GM23248 (cell line): ENCODE measurements around the gene RPL41.

Experiments
- EZH2 ChIP-seq: fragments of 200-600 bp; sonication (generic); IDR thresholded peaks from 2 replicates; pipeline ENCODE4 v1.6.1; 2018; ENCODE audit warnings: antibody characterized with exemption, mild to moderate bottlenecking; ENCODE audit not compliant: insufficient read depth, poor library complexity, severe bottlenecking
- EZH2phosphoT487 ChIP-seq: fragments of 200-600 bp; sonication (generic); IDR thresholded peaks from 2 replicates; pipeline ENCODE4 v1.6.1; 2018; ENCODE audit warnings: antibody characterized with exemption, moderate library complexity, mild to moderate bottlenecking, low read depth; ENCODE audit not compliant: insufficient read depth

DNA sequence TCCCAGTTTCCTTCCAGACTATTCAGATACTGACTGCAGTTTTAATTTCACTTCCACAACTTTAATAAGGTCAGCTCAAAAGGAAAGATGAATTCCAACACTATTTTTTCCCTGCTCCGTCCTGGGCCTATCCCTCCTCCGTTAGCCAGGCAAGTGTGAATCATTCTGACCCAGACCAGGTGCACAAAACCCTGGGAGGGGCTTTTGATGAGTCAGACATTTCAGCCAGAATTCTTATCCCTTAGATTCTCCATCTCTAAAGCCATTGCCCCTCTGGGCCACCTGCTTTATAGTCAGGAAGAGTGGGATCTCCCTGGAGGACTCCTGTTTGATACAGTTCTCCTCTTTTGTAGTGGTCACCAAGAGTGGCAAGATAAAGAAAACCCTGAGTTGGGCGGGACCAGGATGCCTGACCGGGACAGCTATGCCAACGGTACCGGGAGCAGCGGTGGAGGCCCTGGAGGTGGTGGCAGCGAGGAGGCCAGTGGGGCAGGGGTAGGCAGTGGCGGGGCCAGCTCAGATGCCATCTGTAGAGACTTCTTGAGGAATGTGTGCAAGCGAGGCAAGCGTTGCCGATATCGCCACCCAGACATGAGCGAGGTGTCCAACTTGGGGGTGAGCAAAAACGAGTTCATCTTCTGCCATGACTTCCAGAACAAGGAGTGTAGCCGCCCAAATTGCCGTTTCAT is 3.9 kb downstream of the RPL41 start:
- no peak for TF ChIP-seq EZH2
- TF ChIP-seq EZH2phosphoT487 = no peak
